K562 (cell line): Measurements from ENCODE around the gene CD79A. TPM values are rescaled to one million over a fixed set of nuclear protein-coding genes. Genes with fewer than 3 reads are reported as not detected.

Experiments
- ATAC-seq: fragments of 200-7000 bp; cut with Tn5 transposase; 3 replicates; pipeline ENCODE4 v1.9.1; 2020; ENCODE audit warnings: moderate library complexity
- BruUV-seq: library from RNA; stranded (reverse); fragments of 400-500 nt; replicated peaks from 2 replicates; lab custom pipeline; 2021; lab: Mats Ljungman, UMichigan
- CTCF ChIA-PET: fragments of 300-600 bp; formaldehyde crosslinking; extraction: SDS; loops from one replicate; lab custom pipeline; 2021; ENCODE audit warnings: low intra/inter-chr PET ratio; lab: Yijun Ruan, JAX
- POLR2A ChIA-PET: fragments of 300-600, 350-650 bp; sonication (Branson Sonifier 250); formaldehyde crosslinking; extraction: SDS; loops from one replicate; lab custom pipeline; 2021; ENCODE audit warnings: antibody characterized with exemption, inconsistent platforms; lab: Yijun Ruan, JAX
- DNase-seq, 4 experiments: peaks; one replicate each; pipeline versions ENCODE4 v3.0.0 to v3.0.0-alpha.2; 2011 to 2018; ENCODE audit warnings: low spot score in 3 of 4, mixed read lengths in 3 of 4; ENCODE audit errors: extremely low read depth in 1 of 4
- FAIRE-seq: peaks from 2 replicates; lab custom pipeline; 2011; peaks lifted over from hg19 to GRCh38; lab: Jason Lieb, UNC
- H2AFZ ChIP-seq: 2 replicates; pipeline ENCODE4 v1.6.0; 2011; ENCODE audit warnings: low read depth, low read length, control low read depth, inconsistent platforms
- H3K27ac ChIP-seq: fragments of 200-600 bp; 3 replicates; pipeline ENCODE4 v1.8.0; 2011; ENCODE audit warnings: low read depth, mild to moderate bottlenecking, control low read depth, inconsistent platforms, low read length, moderate library complexity, mixed read lengths; ENCODE audit errors: extremely low read depth
- H3K27me3 ChIP-seq, 2 experiments: fragments of 300-600 bp in 1 of 2; 2 replicates in 1 of 2; 3 replicates in 1 of 2; pipeline versions ENCODE4 v1.6.0 to v1.8.0; 2011; ENCODE audit warnings: inconsistent platforms in 2 of 2, low read length in 2 of 2, mild to moderate bottlenecking in 1 of 2, mixed read lengths in 1 of 2, moderate library complexity in 1 of 2; ENCODE audit not compliant: control insufficient read depth in 2 of 2, insufficient read depth in 2 of 2
- H3K36me3 ChIP-seq: fragments of 300-600 bp; 3 replicates; pipeline ENCODE4 v1.8.0; 2011; ENCODE audit warnings: mild to moderate bottlenecking, low read length, inconsistent platforms; ENCODE audit not compliant: control insufficient read depth, insufficient read depth
- H3K4me1 ChIP-seq, 2 experiments: fragments of 200-600 bp in 1 of 2; replicated peaks in 1 of 2; 2 replicates in 1 of 2; 3 replicates in 1 of 2; pipeline versions ENCODE4 v1.5.1 to v1.8.0; 2011; ENCODE audit warnings: inconsistent platforms in 2 of 2, low read length in 2 of 2, mild to moderate bottlenecking in 1 of 2, mixed read lengths in 1 of 2, moderate library complexity in 1 of 2; ENCODE audit not compliant: control insufficient read depth in 2 of 2, insufficient read depth in 2 of 2
- H3K4me2 ChIP-seq: 2 replicates; pipeline ENCODE4 v1.6.1; 2011; ENCODE audit warnings: low read length, control low read depth, inconsistent platforms, mixed read lengths; ENCODE audit not compliant: insufficient read depth
- H3K4me3 ChIP-seq: fragments of 200-600 bp; sonication (generic), shearing (Covaris generic); 2 replicates; pipeline ENCODE4 v1.5.1; 2016; ENCODE audit warnings: control low read depth, inconsistent platforms
- H3K79me2 ChIP-seq: fragments of 200-600 bp; 3 replicates; pipeline ENCODE4 v1.8.0; 2011; ENCODE audit warnings: low read length, inconsistent platforms; ENCODE audit not compliant: control insufficient read depth, insufficient read depth
- H3K9ac ChIP-seq, 2 experiments: 2 replicates each; pipeline versions ENCODE4 v1.6.0 to v1.6.1; 2011; ENCODE audit warnings: low read depth in 2 of 2, low read length in 2 of 2, control low read depth in 1 of 2, inconsistent platforms in 1 of 2, mild to moderate bottlenecking in 1 of 2, mixed read lengths in 1 of 2; ENCODE audit not compliant: insufficient read depth in 1 of 2
- H3K9me1 ChIP-seq: one replicate; pipeline ENCODE4 v1.6.0; 2011; ENCODE audit warnings: inconsistent platforms, mild to moderate bottlenecking, low read length, moderate library complexity; ENCODE audit not compliant: control insufficient read depth, insufficient read depth
- H3K9me3 ChIP-seq: replicated peaks from 2 replicates; pipeline ENCODE4 v1.5.1; 2011; ENCODE audit warnings: low read depth, low read length, inconsistent platforms; ENCODE audit not compliant: control insufficient read depth, insufficient read depth
- H4K20me1 ChIP-seq: replicated peaks from 2 replicates; pipeline ENCODE4 v1.6.1; 2011; ENCODE audit warnings: low read length, inconsistent platforms, mixed read lengths; ENCODE audit not compliant: control insufficient read depth, insufficient read depth
- ARID1B ChIP-seq: fragments of 450-650 bp; IDR thresholded peaks from 2 replicates; pipeline ENCODE4 v1.6.1; 2016; ENCODE audit warnings: antibody characterized with exemption, mild to moderate bottlenecking, inconsistent platforms
- C11orf30 ChIP-seq: fragments of 450-650 bp; IDR thresholded peaks from 2 replicates; pipeline ENCODE4 v1.6.1; 2016; ENCODE audit warnings: low read depth, mild to moderate bottlenecking
- CHCHD3 ChIP-seq: fragments of 250-450 bp; sonication (Bioruptor Pico); IDR thresholded peaks from 2 replicates; pipeline ENCODE4 v2.1.2; 2022; ENCODE audit warnings: mild to moderate bottlenecking
- DACH1 ChIP-seq: fragments of 450-650 bp; IDR thresholded peaks from 2 replicates; pipeline ENCODE4 v1.6.1; 2018; ENCODE audit not compliant: partially characterized antibody
- EGR1 ChIP-seq: fragments of 450-650 bp; conservative IDR thresholded peaks from 2 replicates; pipeline ENCODE4 v1.6.1; 2017; ENCODE audit warnings: mild to moderate bottlenecking
- EP400 ChIP-seq: fragments of 450-650 bp; IDR thresholded peaks from 2 replicates; pipeline ENCODE4 v1.6.1; 2017; ENCODE audit warnings: antibody characterized with exemption, mild to moderate bottlenecking, moderate library complexity
- KAT2B ChIP-seq: IDR thresholded peaks from one replicate; pipeline ENCODE4 v1.6.1; 2012; ENCODE audit warnings: low read depth, mild to moderate bottlenecking, control low read depth, inconsistent platforms, low read length, moderate library complexity
- PHB ChIP-seq: fragments of 250-450 bp; sonication (Bioruptor Pico); IDR thresholded peaks from 2 replicates; pipeline ENCODE4 v1.5.0; 2021
- POLR2G ChIP-seq: fragments of 200-400 bp; formaldehyde crosslinking; IDR thresholded peaks from 2 replicates; pipeline ENCODE4 v1.6.1; 2017; ENCODE audit warnings: low read depth, mild to moderate bottlenecking, antibody characterized with exemption, low read length, moderate library complexity
- RBFOX2 ChIP-seq: fragments of 200-400 bp; formaldehyde crosslinking; IDR thresholded peaks from 2 replicates; pipeline ENCODE4 v1.6.1; 2017; ENCODE audit warnings: low read depth, mild to moderate bottlenecking, low read length, moderate library complexity
- TBL1XR1 ChIP-seq, 2 experiments: IDR thresholded peaks; 2 replicates each; pipeline ENCODE4 v1.6.1; 2012; ENCODE audit warnings: improper control_type of control experiment in 2 of 2, low read length in 2 of 2, mild to moderate bottlenecking in 1 of 2
- ZBTB7A ChIP-seq: IDR thresholded peaks from 2 replicates; pipeline ENCODE4 v1.6.1; 2011; ENCODE audit warnings: low read depth, mild to moderate bottlenecking, low read length, moderate library complexity, borderline replicate concordance; ENCODE audit not compliant: control insufficient read depth
- ZBTB8A ChIP-seq: fragments of 450-650 bp; IDR thresholded peaks from 2 replicates; pipeline ENCODE4 v1.6.1; 2018; ENCODE audit warnings: mild to moderate bottlenecking, moderate library complexity; ENCODE audit not compliant: partially characterized antibody
- ZFP91 ChIP-seq: sonication (generic); formaldehyde crosslinking; IDR thresholded peaks from 2 replicates; pipeline ENCODE4 v1.8.0; 2022; ENCODE audit warnings: mild to moderate bottlenecking, missing genetic modification reagents
- ZNF184 ChIP-seq: sonication (generic); formaldehyde crosslinking; IDR thresholded peaks from 2 replicates; pipeline ENCODE4 v1.5.0; 2020; ENCODE audit warnings: missing genetic modification reagents
- ZNF551 ChIP-seq: fragments of 250-450 bp; sonication (Bioruptor Pico); IDR thresholded peaks from 2 replicates; pipeline ENCODE4 v1.5.0; 2021; ENCODE audit warnings: mild to moderate bottlenecking, moderate library complexity
- ZNF699 ChIP-seq: fragments of 250-450 bp; sonication (Bioruptor Pico); IDR thresholded peaks from 2 replicates; pipeline ENCODE4 v1.8.0; 2021; ENCODE audit warnings: mild to moderate bottlenecking, moderate library complexity; ENCODE audit not compliant: insufficient replicate concordance
- WGBS: fragments of 100-300 bp; shearing (Covaris generic); methylation state at CpG from one replicate; pipeline ENCODE4 v1.1.6; 2016; ENCODE audit warnings: low coverage, mixed read lengths; ENCODE audit not compliant: insufficient coverage; ENCODE audit errors: missing lambda C conversion rate; 5-methylcytosine and 5-hydroxymethylcytosine counted together
- in situ Hi-C: fragments of 300-500 bp; cut with MboI; formaldehyde crosslinking; loops from 4 replicates; pipeline ENCODE4 v1.15.0; 2018; ENCODE audit warnings: inconsistent platforms, mixed read lengths
- intact Hi-C: fragments of 100-400 bp; cut with micrococcal nuclease; formaldehyde crosslinking; loops from 2 replicates; pipeline ENCODE4 v1.14.2; 2022
- polyA plus RNA-seq, 8 experiments: library from polyadenylated mRNA; depleted of rRNA in 4 of 8; stranded (reverse) in 5 of 8; unstranded in 3 of 8; fragments of >200 nt; fragmentation: Nextera tagmentation in 2 of 8; fragmentation: Illumina TruSeq in 1 of 8; extraction: Ambion mirVana in 2 of 8; extraction: Trizol in 1 of 8; gene quantifications; 2 replicates each; pipeline versions ENCODE4 v1.2.1 to v1.2.3, GENCODE V29; 2011 to 2014; ENCODE audit warnings: inconsistent platforms in 1 of 8, missing spikeins in 1 of 8
- total RNA-seq, 7 experiments: library from RNA; depleted of rRNA in 6 of 7; stranded (reverse); fragments of >200 nt in 6 of 7; fragmentation: Illumina TruSeq in 2 of 7; extraction: Trizol in 2 of 7; gene quantifications; 2 replicates each; pipeline versions ENCODE4 v1.2.1 to v1.2.3, GENCODE V29; 2011 to 2021; ENCODE audit warnings: low replicate concordance in 1 of 7
- TF ChIP-seq, protein P1 (sequence below), 3 experiments: IDR thresholded peaks in 2 of 3; conservative IDR thresholded peaks in 1 of 3; 2 replicates each; pipeline ENCODE4 v1.5.1; 2011 to 2012; ENCODE audit warnings: low read length in 3 of 3, mild to moderate bottlenecking in 3 of 3, control low read depth in 2 of 3, improper control_type of control experiment in 1 of 3, inconsistent platforms in 1 of 3, low read depth in 1 of 3, mixed read lengths in 1 of 3, moderate library complexity in 1 of 3; ENCODE audit not compliant: insufficient read depth in 2 of 3

Gene CD79A
- total and polyA plus RNA-seq, 9 of the 15 experiments (the other 6 are each of a cell fraction or from before 2014, with no cell fraction given), result 0.04 to 0.72 (median 0.17) TPM; not detected in 3

GRCh38 chr19:41887711-41888382, 10.8 kb downstream of the CD79A start:
- POLR2A ChIA-PET, result interaction anchor here (0.5 to 0.6 kb wide), 2 partner anchors 11 to 695 kb away, joined by 3 read pairs; no protein-coding TSS in a partner anchor
- FAIRE-seq, result no peak
- H3K9me1 ChIP-seq, result no peaks in the 10 kb centered on the region
- H3K4me3 ChIP-seq, result no peak overlapping the region
- H4K20me1 ChIP-seq, result 0 out of 2 replicates have a peak, but pooled peaks cover 7% of the 10 kb centered on the region
- in situ Hi-C loops (no loop called here), intact Hi-C loops (no loop called here)
- BruUV-seq, result no TSS peak
- peaks cover 53% of the 10 kb centered on the region; the same call in 2 of the 3 replicates for H3K36me3 ChIP-seq
- CTCF ChIA-PET, result no interaction called here
- H3K9me3 ChIP-seq, result no peaks in the 10 kb centered on the region
- peaks cover 40% of the 10 kb centered on the region for H3K79me2 ChIP-seq
- ATAC-seq, result no peak
- no peak overlapping the region for H2AFZ ChIP-seq
- no peaks in the 10 kb centered on the region for H3K27me3 ChIP-seq
- WGBS, result 74% methylated on average over 9 of the region's 17 CpGs
- H3K27ac ChIP-seq, result no peak overlapping the region
- H3K4me2 ChIP-seq, result no peak overlapping the region
- DNase-seq, result no peak
- H3K4me1 ChIP-seq, result peaks cover 15 to 46% of the 10 kb centered on the region in 2 experiments; a peak in 4 of 5 replicates
- peak overlapping the region in 1 of 2 experiments; percentile 65; a peak in 2 of 4 replicates for H3K9ac ChIP-seq
- TF ChIP-seq EGR1 (0 out of 2 replicates have a peak, but pooled peaks have one; percentile 5), CHCHD3 (no peak), ZNF699 (CRISPR knock-in tag) (no peak), DACH1 (no peak), ZBTB7A (peak; percentile 42; the same call in 1 of the 2 replicates), KAT2B (no peak), POLR2G (peak; percentile 39; the same call in 1 of the 2 replicates), TBL1XR1 (IDR thresholded peaks at IDR 0.05; ENCODE audit: low read length in 2 of 2) (no peak), RBFOX2 (peak; percentile 51), ARID1B (no peak), EP400 (no peak), PHB (CRISPR knock-in tag) (no peak), ZNF551 (CRISPR knock-in tag) (no peak), ZBTB8A (no peak), C11orf30 (no peak), ZNF184 (CRISPR knock-in tag) (no peak), ZFP91 (no peak)
- TF ChIP-seq, protein P1, sequence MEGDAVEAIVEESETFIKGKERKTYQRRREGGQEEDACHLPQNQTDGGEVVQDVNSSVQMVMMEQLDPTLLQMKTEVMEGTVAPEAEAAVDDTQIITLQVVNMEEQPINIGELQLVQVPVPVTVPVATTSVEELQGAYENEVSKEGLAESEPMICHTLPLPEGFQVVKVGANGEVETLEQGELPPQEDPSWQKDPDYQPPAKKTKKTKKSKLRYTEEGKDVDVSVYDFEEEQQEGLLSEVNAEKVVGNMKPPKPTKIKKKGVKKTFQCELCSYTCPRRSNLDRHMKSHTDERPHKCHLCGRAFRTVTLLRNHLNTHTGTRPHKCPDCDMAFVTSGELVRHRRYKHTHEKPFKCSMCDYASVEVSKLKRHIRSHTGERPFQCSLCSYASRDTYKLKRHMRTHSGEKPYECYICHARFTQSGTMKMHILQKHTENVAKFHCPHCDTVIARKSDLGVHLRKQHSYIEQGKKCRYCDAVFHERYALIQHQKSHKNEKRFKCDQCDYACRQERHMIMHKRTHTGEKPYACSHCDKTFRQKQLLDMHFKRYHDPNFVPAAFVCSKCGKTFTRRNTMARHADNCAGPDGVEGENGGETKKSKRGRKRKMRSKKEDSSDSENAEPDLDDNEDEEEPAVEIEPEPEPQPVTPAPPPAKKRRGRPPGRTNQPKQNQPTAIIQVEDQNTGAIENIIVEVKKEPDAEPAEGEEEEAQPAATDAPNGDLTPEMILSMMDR (IDR thresholded peaks at IDR 0.05 in 2 of 3, conservative IDR thresholded peaks at IDR 0.05 in 1 of 3; ENCODE audit: insufficient read depth in 2 of 3, low read depth in 1 of 3, low read length in 3 of 3), result 0 out of 6 replicates have a peak, but pooled peaks of 1 of the 3 experiments have one; percentile 20
